ENCODE results near the gene DSCAML1. TPM values are rescaled to one million over a fixed set of nuclear protein-coding genes. Genes with fewer than 3 reads are reported as not detected.

DSCAML1 gene
- total and polyA plus RNA-seq, 7 experiments from 2014 or later, result 0.17 to 1.3 (median 0.60) TPM; not detected in 2

- Mint-ChIP-seq H3K36me3 (no peaks in the 10 kb centered on the region), H3K9me3 (no peaks in the 10 kb centered on the region), H3K4me3 (no peak overlapping the region), H3K27ac (peak overlapping the region in 4 of 9 donors; percentile 74 to 88 (median 80)), H3K27me3 (peaks cover 0 to 9% (median 0%) of the 10 kb centered on the region in 5 donors), H3K4me1 (peaks cover 21 to 40% (median 32%) of the 10 kb centered on the region in 7 donors)
- no peak overlapping the region for H3K27ac ChIP-seq (ENCODE audit: low read depth, low read length)
- H3K4me1 ChIP-seq (ENCODE audit: control insufficient read depth in 2 of 2, insufficient read depth in 2 of 2, low read length in 2 of 2), result peaks cover 34 to 36% of the 10 kb centered on the region in 2 donors
- H3K4me3 ChIP-seq (ENCODE audit: low read length), result no peak overlapping the region
- H3K36me3 ChIP-seq (ENCODE audit: control insufficient read depth in 2 of 3, insufficient read depth in 3 of 3, low read length in 3 of 3), result no peaks in the 10 kb centered on the region
- no peak for ATAC-seq
- CTCF ChIA-PET, result interaction anchor here (0.9 to 3.8 kb wide), 6 partner anchors 9 to 340 kb away, joined by 3 to 19 read pairs (median 4); partner anchors contain the start of gene FXYD2
- no peaks in the 10 kb centered on the region for H3K9me3 ChIP-seq (ENCODE audit: control insufficient read depth in 2 of 3, low read length in 3 of 3)
- peak in 1 of 9 donors; percentile 13 for DNase-seq
- H3K27me3 ChIP-seq (ENCODE audit: control insufficient read depth in 2 of 2, insufficient read depth in 2 of 2, low read length in 2 of 2), result no peaks in the 10 kb centered on the region
- intact Hi-C loops (cut with micrococcal nuclease), result no loop called here
- POLR2A ChIA-PET, result interaction anchor here (0.6 kb wide), 1 partner anchor 155 kb away, joined by 3 read pairs; no protein-coding TSS in a partner anchor
These were observed 35.5 kb upstream of the DSCAML1 start for GRCh38 chr11:117832511-117832910.

GRCh38 chr11:117831661-117832415, 34.8 kb upstream of the DSCAML1 start:
- peak overlapping the region in 1 of 10 donors; percentile 68 for H3K4me3 Mint-ChIP-seq
- Histone ChIP-seq H3K36me3 (ENCODE audit: control insufficient read depth in 2 of 3, insufficient read depth in 3 of 3, low read length in 3 of 3) (no peaks in the 10 kb centered on the region), H3K27ac (ENCODE audit: low read depth, low read length) (no peak overlapping the region), H3K4me1 (ENCODE audit: control insufficient read depth in 2 of 2, insufficient read depth in 2 of 2, low read length in 2 of 2) (peaks cover 34 to 38% of the 10 kb centered on the region in 2 donors), H3K27me3 (ENCODE audit: control insufficient read depth in 2 of 2, insufficient read depth in 2 of 2, low read length in 2 of 2) (no peaks in the 10 kb centered on the region), H3K4me3 (ENCODE audit: low read length) (no peak overlapping the region), H3K9me3 (ENCODE audit: control insufficient read depth in 2 of 3, low read length in 3 of 3) (no peaks in the 10 kb centered on the region)
- ATAC-seq (no peak), DNase-seq (peak in 1 of 9 donors; percentile 17)
- no peaks in the 10 kb centered on the region for H3K36me3 Mint-ChIP-seq
- ChIA-PET POLR2A (interaction anchor here (0.6 to 1.6 kb wide), 2 partner anchors 15 to 155 kb away, joined by 3 to 4 read pairs; no protein-coding TSS in a partner anchor), CTCF (interaction anchor here (0.6 to 1.4 kb wide), 2 partner anchors 24 to 115 kb away, joined by 3 to 4 read pairs; no protein-coding TSS in a partner anchor)
- intact Hi-C loops (cut with micrococcal nuclease), result no loop called here
- peaks cover 0 to 5% (median 0%) of the 10 kb centered on the region in 5 donors for H3K27me3 Mint-ChIP-seq
- H3K4me1 Mint-ChIP-seq, result peaks cover 26 to 45% (median 38%) of the 10 kb centered on the region in 7 donors
- H3K27ac Mint-ChIP-seq, result peak overlapping the region in 2 of 9 donors; percentile 79 to 88
- peaks cover 0 to under 1% (median 0%) of the 10 kb centered on the region in 11 donors for H3K9me3 Mint-ChIP-seq

- POLR2A ChIA-PET, result interaction anchor here (1.6 kb wide), 1 partner anchor 13 kb away, joined by 4 read pairs; no protein-coding TSS in a partner anchor
- no peaks in the 10 kb centered on the region for H3K27me3 ChIP-seq (ENCODE audit: control insufficient read depth in 2 of 2, insufficient read depth in 2 of 2, low read length in 2 of 2)
- H3K27ac ChIP-seq (ENCODE audit: low read depth, low read length), result no peak overlapping the region
- intact Hi-C loops (cut with micrococcal nuclease), result no loop called here
- peak overlapping the region in 8 of 9 donors; percentile 15 to 88 (median 69) for H3K27ac Mint-ChIP-seq
- peaks cover 0 to 3% (median 0%) of the 10 kb centered on the region in 11 donors for H3K9me3 Mint-ChIP-seq
- CTCF ChIA-PET, result interaction anchor here (1.0 to 1.3 kb wide), 2 partner anchors 117 to 222 kb away, joined by 3 to 4 read pairs; no protein-coding TSS in a partner anchor
- H3K4me3 Mint-ChIP-seq, result peak overlapping the region in 5 of 10 donors; percentile 31 to 68 (median 48)
- H3K4me1 Mint-ChIP-seq, result peaks cover 33 to 55% (median 43%) of the 10 kb centered on the region in 7 donors
- peaks cover 34 to 38% of the 10 kb centered on the region in 2 donors for H3K4me1 ChIP-seq (ENCODE audit: control insufficient read depth in 2 of 2, insufficient read depth in 2 of 2, low read length in 2 of 2)
- no peak overlapping the region for H3K4me3 ChIP-seq (ENCODE audit: low read length)
- H3K36me3 Mint-ChIP-seq, result no peaks in the 10 kb centered on the region
- DNase-seq (peak in 2 of 9 donors; percentile 21), ATAC-seq (no peak)
- H3K36me3 ChIP-seq (ENCODE audit: control insufficient read depth in 2 of 3, insufficient read depth in 3 of 3, low read length in 3 of 3), result no peaks in the 10 kb centered on the region
- no peaks in the 10 kb centered on the region for H3K9me3 ChIP-seq (ENCODE audit: control insufficient read depth in 2 of 3, low read length in 3 of 3)
- H3K27me3 Mint-ChIP-seq, result peaks cover 0 to 3% (median 0%) of the 10 kb centered on the region in 5 donors
These were observed 33.8 kb upstream of the DSCAML1 start for GRCh38 chr11:117830674-117831351.

GRCh38 chr11:117830072-117830471, 33.1 kb upstream of the DSCAML1 start:
- Mint-ChIP-seq H3K27ac (peak overlapping the region in 8 of 9 donors; percentile 15 to 88 (median 68)), H3K9me3 (peaks cover 0 to 3% (median 0%) of the 10 kb centered on the region in 11 donors), H3K4me3 (peak overlapping the region in 4 of 10 donors; percentile 45 to 68 (median 55)), H3K36me3 (no peaks in the 10 kb centered on the region), H3K4me1 (peaks cover 39 to 63% (median 43%) of the 10 kb centered on the region in 7 donors), H3K27me3 (peaks cover 0 to 3% (median 0%) of the 10 kb centered on the region in 5 donors)
- ChIA-PET CTCF (interaction anchor here (1.0 to 2.3 kb wide), 3 partner anchors 117 to 223 kb away, joined by 3 to 18 read pairs (median 4); no protein-coding TSS in a partner anchor), POLR2A (interaction anchor here (0.5 to 1.1 kb wide), 2 partner anchors 12 to 14 kb away, joined by 3 read pairs; no protein-coding TSS in a partner anchor)
- H3K36me3 ChIP-seq (ENCODE audit: control insufficient read depth in 2 of 3, insufficient read depth in 3 of 3, low read length in 3 of 3), result no peaks in the 10 kb centered on the region
- no peaks in the 10 kb centered on the region for H3K27me3 ChIP-seq (ENCODE audit: control insufficient read depth in 2 of 2, insufficient read depth in 2 of 2, low read length in 2 of 2)
- H3K27ac ChIP-seq (ENCODE audit: low read depth, low read length), result no peak overlapping the region
- intact Hi-C loops (cut with micrococcal nuclease), result no loop called here
- DNase-seq (peak in 1 of 9 donors; percentile 13), ATAC-seq (no peak)
- peaks cover 34 to 38% of the 10 kb centered on the region in 2 donors for H3K4me1 ChIP-seq (ENCODE audit: control insufficient read depth in 2 of 2, insufficient read depth in 2 of 2, low read length in 2 of 2)
- H3K4me3 ChIP-seq (ENCODE audit: low read length), result no peak overlapping the region
- no peaks in the 10 kb centered on the region for H3K9me3 ChIP-seq (ENCODE audit: control insufficient read depth in 2 of 3, low read length in 3 of 3)

GRCh38 chr11:117829369-117829725, 32.3 kb upstream of the DSCAML1 start:
- Mint-ChIP-seq H3K9me3 (peaks cover 0 to 3% (median 0%) of the 10 kb centered on the region in 11 donors), H3K4me1 (peaks cover 43 to 67% (median 45%) of the 10 kb centered on the region in 7 donors), H3K36me3 (no peaks in the 10 kb centered on the region), H3K27me3 (peaks cover 0 to 3% (median 0%) of the 10 kb centered on the region in 5 donors), H3K4me3 (peak overlapping the region in 1 of 10 donors; percentile 35), H3K27ac (peak overlapping the region in 1 of 9 donors; percentile 49)
- CTCF ChIA-PET, result interaction anchor here (2.3 kb wide), 1 partner anchor 223 kb away, joined by 18 read pairs; no protein-coding TSS in a partner anchor
- H3K4me3 ChIP-seq (ENCODE audit: low read length), result no peak overlapping the region
- ATAC-seq (no peak), DNase-seq (peak in 1 of 9 donors; percentile 25)
- POLR2A ChIA-PET, result interaction anchor here (1.1 kb wide), 1 partner anchor 13 kb away, joined by 3 read pairs; no protein-coding TSS in a partner anchor
- no peak overlapping the region for H3K27ac ChIP-seq (ENCODE audit: low read depth, low read length)
- intact Hi-C loops (cut with micrococcal nuclease), result loop anchor here in 1 of 2 donors (1.0 kb wide), 1 partner anchor 14 kb away; no protein-coding TSS in a partner anchor
- no peaks in the 10 kb centered on the region for H3K9me3 ChIP-seq (ENCODE audit: control insufficient read depth in 2 of 3, low read length in 3 of 3)
- H3K27me3 ChIP-seq (ENCODE audit: control insufficient read depth in 2 of 2, insufficient read depth in 2 of 2, low read length in 2 of 2), result no peaks in the 10 kb centered on the region
- no peaks in the 10 kb centered on the region for H3K36me3 ChIP-seq (ENCODE audit: control insufficient read depth in 2 of 3, insufficient read depth in 3 of 3, low read length in 3 of 3)
- H3K4me1 ChIP-seq (ENCODE audit: control insufficient read depth in 2 of 2, insufficient read depth in 2 of 2, low read length in 2 of 2), result peaks cover 34 to 41% of the 10 kb centered on the region in 2 donors
